ENCODE results near the gene PNPT1.
"Not testable (repeated sequence)": the region's sequence is repeated elsewhere in the genome, so short reads cannot be mapped to it uniquely, and the experiment has no call there.

Gene PNPT1

DNA sequence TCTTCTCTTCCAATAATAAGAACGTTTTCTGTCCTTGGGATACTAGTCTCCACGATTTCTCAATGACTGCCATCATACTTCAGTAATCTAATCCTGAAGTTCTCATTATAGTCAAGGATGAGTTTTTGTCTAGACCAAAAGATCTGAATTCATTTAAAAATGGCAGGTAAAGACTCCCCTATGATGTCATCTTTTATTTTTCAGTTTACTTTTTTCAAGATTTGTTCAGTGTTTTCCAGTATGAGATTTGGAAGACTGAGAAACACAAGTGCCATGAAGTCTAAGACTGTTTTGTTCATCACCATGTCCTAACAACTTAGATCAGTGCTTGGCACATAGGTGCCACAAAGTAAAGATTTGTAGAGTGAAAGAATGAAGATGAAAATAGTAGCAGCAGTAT is 40.4 kb downstream of the PNPT1 start:
- no peak for DNase-seq

DNA sequence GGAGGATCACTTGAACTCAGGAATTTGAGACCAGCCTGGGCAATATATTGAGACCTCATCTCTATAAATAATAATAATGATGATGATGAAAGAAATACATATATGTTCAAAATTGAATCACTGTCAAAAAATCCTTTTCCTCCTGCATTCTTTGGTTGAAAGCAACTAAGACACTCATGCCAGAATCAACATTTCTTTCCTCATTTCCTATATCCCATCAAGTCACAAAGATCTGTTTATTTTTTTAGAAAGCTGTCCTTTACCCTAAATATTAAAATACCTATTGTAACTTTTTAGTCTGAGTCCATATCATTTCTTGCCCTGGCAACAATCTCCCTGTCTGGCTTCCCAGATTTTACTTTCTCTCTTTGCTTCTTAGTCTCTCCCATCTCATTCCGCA is 44.4 kb downstream of the PNPT1 start:
- peak; percentile 0 for DNase-seq

GRCh38 chr2:55636831-55637230 is 56.8 kb downstream of the PNPT1 start:
- DNase-seq = no peak

- DNase-seq = no peak
Observed at GRCh38 chr2:55628931-55629330, 64.7 kb downstream of the PNPT1 start.

DNA sequence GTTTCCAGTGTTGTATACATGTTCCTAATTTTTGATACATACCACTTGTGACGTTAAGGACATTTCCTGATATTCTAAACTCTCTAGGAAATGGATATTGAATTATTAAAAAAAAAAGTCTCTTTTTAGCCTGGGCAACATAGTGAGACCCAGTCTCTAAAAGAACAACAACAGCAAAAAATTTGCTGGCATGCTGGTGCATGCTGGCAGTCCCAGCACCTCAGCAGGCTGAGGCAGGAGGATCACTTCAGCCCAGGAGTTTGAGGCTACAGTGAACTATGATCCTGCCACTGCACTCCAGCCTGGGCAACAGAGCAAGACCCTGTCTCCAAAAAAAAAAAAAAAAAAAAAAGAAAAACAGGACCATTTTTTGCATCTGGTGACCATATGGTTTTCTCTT is 65.7 kb downstream of the PNPT1 start:
- no peak for DNase-seq

GRCh38 chr2:55621802-55622201 is 71.8 kb downstream of the PNPT1 start:
- DNase-seq = no peak

DNA sequence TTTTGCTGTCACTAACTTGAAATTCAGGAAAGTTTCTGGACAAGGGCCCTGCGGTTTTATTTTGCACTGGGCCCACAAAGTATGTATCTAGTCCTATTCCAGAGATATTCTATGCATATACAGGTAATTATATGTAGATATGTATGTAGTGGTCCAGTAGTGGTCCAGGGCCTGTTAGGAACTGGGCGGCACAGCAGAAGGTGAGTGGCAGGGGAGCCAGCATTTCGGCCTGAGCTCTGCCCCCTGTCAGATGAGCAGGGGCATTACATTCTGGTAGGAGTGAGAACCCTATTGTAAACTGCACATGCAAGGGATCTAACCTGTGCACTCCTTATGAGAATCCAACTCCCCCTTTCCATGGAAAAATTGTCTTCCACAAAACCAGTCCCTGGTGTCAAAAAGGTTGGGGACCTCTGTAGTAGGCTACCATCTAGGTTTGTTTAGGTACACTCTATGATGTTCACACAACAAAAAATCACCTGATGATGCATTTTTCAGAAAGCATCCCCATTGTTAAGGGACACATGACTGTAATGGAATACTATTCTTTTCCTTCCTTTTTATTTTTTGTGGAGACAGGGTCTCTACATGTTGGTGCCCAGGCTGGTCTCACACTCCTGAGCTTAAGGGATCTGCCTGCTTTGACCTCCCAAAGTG is 73.4 kb downstream of the PNPT1 start:
- no peak for DNase-seq

DNA sequence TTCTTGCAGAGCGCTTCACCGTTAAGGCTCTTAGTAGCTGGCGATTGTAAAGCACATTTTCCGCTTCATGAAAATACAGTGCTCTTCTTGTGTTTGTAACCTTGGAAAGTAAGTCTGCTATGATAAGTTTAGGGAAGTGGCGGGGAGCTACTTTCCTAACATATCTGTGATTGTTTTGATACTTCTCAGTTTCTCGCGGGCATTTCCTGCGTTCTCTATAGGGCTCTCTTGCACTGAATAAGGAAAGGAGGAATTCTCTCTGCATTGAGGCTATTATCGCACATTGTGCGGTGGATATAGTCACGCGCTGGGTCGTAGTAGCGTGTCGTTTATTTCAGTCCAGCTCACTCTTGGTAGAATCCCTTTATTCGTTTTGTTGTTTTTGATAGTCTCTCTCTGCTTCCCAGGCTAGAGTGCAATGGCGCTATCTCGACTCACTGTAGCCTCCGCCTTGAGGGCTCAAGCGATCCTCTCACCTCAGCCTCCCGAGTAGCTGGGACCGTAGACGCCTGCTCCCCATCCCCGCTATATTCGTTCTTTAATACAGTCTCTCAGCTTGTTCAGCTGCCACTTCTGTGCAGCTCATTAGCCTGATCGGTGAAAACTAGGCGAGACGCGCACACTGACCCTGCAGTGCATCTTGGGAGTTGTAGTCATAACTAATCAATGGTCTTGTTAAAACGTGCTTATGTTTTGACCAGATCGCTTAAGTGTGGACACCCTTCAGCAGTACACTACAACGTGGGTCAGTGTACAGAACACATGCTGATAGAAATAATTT is 75.2 kb downstream of the PNPT1 start:
- peak; percentile 33 for DNase-seq

- no peak for DNase-seq
Observed at GRCh38 chr2:55618025-55618274, 75.7 kb downstream of the PNPT1 start.

- DNase-seq = peak; percentile 100
Observed at GRCh38 chr2:55617175-55618024, 76.2 kb downstream of the PNPT1 start, which contains the start of gene PPP4R3B. Gene PPP4R3B (minus strand): TSS chr2:55617622. CDS start chr2:55617285, 337 bp downstream.

DNA sequence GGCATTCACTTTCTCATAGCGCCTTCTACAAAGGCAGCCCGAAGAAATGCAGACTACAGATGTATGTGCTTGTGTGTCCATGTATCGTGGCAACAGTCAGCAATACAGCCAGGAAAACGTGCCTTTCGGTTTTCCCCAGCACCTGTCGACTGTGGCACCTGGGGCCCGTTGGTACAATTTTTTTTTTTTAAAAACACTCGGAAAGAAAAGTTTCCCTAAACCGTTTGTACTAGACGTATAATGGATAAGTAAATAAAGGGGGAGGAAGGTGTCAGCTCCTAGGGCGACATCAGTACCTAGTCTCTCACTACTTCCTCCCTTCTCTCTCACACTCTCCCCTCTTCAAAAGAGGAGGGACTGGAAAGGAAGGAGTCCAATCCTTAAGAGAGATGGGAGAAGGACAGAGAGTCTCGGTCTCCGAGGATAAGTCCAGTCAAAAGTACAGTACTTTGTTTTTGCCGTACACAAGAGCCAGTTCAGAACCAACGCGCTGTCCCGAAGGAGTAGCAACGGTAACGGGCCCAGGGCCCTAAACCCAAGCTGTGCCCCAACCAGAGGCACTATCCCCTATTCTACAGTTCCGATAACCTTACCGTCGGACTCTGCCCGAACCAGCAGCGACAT is 77.0 kb downstream of the PNPT1 start:
- peak; percentile 39 for DNase-seq

DNA sequence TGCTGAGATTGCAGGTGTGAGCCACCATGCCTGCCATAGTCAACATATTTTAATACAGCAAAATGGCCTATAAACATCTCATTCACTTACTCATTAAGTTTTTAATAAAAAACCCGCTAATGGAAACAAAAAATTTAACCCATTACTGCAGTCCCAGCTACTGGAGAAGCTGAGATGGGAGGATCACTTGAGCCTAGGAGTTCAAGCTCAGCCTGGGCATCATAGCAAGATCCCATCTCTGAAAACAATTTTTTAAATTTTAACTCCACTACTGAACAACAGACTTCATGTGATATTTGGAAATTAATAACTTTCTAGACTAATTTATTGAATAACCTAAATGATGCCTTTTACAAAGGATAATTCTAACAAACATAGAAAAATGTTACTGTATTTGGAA is 81.6 kb downstream of the PNPT1 start:
- DNase-seq = no peak

- DNase-seq = no peak
Observed at GRCh38 chr2:55610954-55611743, 82.5 kb downstream of the PNPT1 start.

DNA sequence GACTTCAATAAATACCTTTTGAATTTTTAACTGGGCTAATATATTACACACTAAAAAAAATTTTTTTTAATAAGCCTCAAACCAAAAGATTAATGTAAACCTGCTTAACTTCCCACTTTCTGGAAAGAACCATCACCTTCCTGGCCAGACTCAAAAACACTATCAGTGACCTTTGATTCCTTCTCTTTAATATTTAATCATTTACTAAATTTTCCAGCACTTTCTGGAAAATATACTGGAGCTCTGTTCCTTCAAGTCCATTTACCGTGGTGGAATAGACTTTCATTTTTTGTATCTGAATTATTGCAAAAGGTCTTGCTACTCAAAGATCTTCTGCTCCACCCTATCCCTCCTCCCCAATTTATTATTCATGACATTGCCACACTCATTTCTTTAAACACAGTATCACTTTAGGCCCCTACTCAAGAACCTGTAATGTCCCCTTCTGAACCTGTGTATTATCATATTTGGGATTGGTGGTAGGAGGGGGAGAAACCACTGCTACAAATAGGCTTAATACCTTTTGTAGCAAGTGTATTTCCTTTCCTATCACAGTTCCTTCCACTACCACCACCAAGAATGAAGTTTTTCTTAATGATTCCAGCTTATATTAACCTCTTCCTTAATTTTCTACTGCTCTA is 83.6 kb downstream of the PNPT1 start:
- no peak for DNase-seq

- DNase-seq = no peak
Observed at GRCh38 chr2:55609193-55609794, 84.3 kb downstream of the PNPT1 start.

DNA sequence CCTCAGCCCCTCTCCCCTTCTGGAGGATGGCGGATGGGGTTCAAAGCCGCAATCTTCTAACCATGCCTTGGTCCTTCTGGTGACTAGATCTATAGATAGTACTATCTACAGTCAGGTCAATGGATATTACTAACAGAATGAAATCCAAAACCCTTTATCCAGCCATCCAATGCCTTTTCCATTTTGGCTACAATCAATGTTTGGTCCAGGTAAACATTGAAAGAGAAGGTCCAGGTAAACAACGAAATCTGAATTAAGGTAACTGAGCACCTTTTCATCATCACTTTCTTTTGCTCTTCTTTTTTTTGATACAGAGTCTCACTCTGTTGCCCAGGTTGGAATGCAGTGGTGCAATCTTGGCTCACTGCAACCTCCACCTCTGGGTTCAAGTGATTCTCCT is 85.9 kb downstream of the PNPT1 start:
- no peak for DNase-seq

DNA sequence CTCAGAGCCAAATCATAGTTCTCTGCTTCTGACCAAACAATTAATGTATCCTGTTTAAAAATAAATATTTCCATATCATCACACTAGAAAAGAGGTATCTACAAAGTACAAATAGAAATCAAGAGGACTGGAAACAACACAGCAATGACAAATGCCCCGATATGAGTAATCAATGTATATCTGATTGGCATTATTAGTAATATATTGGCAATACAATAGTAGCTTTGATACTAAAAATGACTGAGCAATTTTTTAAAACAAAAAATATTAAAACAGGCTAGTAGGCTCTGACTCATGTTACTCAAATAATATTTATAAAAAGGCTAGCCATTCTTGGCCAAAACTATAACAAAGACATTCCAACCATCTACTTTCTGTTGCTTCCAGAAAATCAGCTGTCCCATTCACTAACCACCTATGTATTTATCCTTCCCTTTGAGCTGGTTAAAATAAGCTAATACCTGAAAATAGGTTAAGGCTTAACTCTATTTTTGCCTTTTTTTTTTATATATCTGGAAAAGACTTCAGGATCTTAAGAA is 89.5 kb downstream of the PNPT1 start:
- no peak for DNase-seq

DNA sequence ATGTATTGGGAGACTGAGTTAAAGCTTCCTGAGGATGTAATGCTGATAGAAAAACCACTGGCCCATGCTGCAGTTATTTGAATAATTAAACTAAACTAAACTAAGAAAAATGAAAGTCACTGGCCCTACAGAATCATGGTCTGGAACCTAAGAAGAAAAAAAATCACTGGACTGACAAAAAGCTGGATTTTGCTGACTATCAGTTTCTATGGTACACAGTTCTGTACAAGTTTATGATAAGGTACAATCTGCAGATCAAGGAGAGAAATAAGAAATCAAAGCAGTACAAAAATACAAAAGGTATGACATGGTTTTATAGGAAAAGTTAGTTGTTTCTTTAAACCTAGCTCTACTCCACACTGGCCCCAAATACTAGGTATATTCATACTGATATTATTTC is 91.8 kb downstream of the PNPT1 start:
- DNase-seq = no peak

- DNase-seq = no peak
Observed at GRCh38 chr2:55598056-55598795, 95.4 kb downstream of the PNPT1 start.

DNA sequence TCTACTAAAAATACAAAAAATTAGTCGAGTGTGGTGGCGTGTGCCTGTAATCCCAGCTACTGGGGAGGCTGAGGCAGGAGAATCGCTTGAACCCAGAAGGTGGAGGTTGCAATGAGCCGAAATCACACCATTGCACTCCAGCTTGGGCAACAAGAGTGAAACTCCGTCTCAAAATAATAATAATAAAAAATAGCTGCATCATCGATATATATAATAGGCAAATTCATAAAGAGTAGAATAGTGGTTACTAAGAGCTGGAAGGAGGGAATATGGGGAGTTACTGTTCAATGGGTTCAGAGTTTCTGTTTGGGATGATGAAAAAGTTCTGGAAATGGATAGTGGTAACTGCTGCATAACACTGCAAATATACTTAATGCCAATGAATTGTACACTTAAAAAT is 96.8 kb downstream of the PNPT1 start:
- not testable (repeated sequence) for DNase-seq

GRCh38 chr2:55595536-55595935 is 98.1 kb downstream of the PNPT1 start:
- DNase-seq = no peak
